ENCODE data around the gene GRIK2.

The GRIK2 gene

DNA sequence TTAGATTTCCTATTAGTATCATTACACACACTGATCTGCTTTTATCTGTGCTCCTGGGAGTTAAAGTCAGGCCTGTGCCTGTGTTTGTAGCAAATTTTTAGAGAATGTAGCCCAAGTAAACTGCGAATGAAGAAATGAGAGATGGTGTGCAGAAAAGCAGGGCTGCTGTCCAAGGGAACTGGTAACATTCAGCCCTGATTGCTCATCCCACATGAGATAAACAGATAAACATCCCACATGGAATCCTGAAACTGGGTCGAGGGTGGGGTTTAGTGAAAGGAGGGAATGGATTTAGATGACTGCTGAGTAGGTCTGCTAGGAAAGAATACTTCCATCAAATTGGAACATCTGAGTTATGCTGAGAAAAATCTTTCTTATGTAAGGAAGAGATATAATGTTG, 69.1 kb downstream of the GRIK2 start:
- DNase-seq, result no peak

DNA sequence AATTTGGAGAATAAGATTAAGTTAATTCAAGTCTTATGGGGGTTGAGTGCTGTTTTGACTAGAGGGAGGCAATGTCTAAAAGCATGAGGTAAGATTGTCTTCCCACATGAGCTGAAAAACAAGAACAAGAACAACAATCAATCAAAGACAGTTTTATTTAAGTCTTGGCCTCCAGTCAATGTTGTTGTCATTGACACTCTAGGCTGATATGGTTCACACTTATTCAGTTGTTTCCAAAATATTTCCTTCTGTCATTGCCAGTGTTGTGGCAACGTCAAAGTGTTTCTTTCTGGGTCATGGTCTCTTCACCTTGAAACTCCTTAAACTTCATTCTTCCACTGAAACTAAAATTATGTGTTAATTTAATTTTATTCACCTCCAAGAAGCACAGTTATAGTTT, 72.4 kb downstream of the GRIK2 start:
- no peak for DNase-seq

DNA sequence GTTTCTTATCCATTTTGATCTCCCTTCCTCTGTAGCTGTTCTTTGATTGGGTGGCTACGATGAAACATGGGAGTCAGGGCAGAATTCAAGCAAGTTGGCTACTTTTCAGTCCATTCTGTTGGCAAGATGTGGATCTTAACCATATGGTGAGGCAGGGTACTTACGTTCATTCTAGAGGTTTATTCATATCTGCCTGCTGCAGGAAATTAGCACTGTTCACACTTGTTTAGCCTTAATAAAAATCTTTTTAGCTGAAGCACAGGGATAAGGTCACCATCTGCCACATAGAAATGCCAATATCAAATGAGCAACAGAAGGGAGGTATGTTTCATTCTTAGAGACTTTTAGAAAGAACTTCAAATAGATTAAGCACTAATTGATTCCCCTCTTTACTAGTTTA, 83.9 kb downstream of the GRIK2 start:
- DNase-seq, result no peak

GRCh38 chr6:101478891-101479290, 85.4 kb downstream of the GRIK2 start:
- no peak for DNase-seq

DNA sequence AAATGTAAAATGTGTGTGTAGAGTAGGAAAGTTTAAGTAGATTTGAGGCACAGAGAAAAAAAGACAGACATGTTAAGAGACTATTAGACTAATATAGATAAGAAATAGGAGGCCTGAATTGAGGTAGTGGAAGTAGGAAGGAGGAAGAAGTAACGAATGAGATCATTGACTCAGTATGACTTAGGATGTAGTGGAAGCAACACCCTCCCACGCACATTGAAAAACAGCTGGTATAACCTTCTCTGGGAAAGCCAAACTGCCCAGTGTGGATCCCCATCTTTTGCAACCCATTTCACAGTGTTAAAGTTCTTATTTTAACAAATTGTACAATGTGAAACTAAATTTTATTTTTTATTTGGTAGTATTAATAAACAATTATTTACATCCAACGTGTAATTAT, 89.1 kb downstream of the GRIK2 start:
- DNase-seq, result no peak

DNA sequence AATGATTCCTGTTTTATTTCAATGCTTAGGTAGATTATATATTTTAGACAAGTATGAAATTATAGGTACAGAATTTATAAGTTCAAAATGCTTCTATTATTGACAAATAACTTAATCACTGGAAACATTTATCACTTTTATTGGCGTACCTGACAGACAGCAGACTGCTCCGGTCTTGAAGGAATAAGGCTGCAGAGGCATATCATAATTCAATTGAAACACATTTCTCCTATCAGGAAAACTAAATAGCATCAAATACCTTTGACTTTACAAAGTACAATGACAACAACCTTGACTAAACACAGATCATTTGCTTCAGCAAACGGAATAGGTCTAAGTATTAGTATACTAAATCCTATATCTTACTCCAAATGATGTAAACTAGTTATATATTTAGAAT, 91.3 kb downstream of the GRIK2 start:
- DNase-seq, result no peak

DNA sequence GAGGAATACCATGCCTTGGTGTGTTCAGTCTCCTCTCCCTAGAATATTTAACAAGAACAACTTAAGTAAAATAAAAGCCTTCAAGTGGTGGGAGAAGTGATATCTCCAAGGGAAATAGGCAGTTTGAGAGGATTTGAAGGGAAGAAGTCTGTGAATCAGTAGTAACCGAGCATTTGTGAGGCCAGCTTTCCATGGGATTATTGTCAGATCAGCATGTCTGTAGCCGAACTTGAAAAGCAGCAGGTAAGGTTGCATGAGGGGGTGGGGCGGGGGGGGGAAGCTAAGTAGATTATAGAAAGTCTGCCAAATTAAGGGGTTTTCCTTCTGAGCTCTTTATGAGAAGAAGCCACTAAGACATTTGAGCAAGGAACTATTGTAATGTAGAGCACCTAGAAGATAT, 92.6 kb downstream of the GRIK2 start:
- no peak for DNase-seq

DNA sequence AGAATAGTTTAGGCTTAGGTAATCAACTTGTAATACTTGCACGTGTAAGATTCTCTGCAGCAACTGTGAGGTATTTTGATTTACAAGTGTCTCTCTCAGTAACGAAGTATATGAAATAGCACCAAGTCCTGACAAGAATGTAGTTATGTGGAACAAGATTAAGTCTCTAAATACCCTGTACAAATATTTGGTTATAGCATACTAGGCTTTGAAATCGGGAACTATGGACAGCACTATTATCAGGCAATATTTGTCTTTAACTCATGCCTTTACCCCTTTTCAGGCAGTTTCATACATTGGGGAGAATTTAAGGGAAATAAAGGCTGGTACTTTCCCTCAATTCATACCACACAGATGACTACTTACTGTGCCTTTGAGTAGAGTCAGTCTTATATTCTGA, 93.2 kb downstream of the GRIK2 start:
- no peak for DNase-seq

DNA sequence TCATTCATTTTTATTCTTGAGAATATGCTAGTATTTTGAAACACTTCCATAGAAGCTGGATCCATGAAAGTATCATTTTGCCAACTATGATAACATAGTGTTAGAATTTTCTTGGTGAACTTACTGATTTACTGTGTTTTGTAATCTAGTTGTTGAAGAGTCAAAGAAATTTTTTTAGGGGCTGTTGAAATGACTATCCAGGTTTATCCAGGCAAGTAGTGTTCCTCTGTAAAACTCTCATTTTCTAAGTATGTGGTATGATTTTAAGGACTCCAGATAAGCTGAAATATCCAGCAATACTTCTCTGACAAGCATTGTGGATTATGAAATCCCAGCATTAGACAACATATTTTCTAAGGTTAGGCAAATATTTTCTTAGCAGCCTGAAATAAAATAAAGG, 95.9 kb downstream of the GRIK2 start:
- no peak for DNase-seq

DNA sequence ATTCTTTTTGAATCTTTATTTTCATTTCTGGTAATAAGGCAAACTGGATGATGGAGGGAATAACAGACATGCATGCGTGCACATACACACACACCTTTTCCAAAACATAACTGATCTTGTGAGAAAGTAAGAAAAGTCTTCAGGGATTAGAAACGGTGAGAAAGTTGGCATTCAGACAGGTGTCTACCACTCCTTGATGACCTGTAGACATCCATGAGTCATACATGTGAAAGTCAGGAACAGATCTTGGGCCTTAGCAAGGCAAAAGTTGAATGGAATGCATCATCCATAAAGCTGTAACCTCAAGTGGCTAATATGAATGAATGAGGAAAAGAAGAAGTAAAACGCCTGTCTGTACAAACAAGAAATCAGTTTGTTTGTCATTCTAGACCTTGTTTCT, 97.3 kb downstream of the GRIK2 start:
- no peak for DNase-seq

DNA sequence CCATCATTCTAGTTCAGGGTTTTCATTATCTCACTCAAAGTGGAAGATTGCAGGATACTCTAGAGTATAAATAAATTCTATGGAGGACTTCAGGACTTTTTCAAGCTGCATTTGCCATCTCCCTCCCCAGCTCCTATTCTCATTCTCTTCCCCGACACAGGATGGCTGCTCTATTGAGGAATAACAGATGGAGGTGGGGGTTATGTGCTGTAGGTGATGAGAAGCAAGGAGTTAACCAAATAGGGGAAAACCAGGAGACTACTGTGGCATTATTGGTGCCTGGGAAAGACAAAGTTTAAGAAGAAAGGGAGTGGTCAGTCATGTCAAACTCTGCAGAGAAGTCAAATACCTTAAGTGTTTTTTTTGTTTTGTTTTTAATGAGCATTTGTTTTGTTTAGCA, 109.3 kb downstream of the GRIK2 start:
- no peak for DNase-seq

- DNase-seq, result no peak
Measured at GRCh38 chr6:101509536-101509935, 116.0 kb downstream of the GRIK2 start.

- no peak for DNase-seq
Measured at GRCh38 chr6:101513181-101513580, 119.7 kb downstream of the GRIK2 start.

DNA sequence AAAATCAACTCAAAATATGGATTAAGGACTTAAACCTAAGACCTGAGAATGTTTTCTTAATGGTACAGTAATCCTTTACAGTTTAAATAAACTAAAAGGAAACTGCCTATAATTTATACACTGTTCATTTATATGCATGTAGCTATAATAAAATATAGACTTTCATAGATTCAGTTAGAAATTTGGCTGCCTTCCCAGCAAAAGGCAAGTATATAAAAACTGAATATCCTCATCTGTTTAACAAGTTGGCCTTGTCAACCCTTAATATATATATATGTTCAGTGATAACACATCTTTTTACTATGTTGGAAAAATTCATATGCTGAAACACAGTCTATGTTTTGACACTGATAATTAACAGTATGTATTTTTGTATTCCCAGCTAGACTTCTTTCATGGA, 123.1 kb downstream of the GRIK2 start:
- DNase-seq, result no peak

DNA sequence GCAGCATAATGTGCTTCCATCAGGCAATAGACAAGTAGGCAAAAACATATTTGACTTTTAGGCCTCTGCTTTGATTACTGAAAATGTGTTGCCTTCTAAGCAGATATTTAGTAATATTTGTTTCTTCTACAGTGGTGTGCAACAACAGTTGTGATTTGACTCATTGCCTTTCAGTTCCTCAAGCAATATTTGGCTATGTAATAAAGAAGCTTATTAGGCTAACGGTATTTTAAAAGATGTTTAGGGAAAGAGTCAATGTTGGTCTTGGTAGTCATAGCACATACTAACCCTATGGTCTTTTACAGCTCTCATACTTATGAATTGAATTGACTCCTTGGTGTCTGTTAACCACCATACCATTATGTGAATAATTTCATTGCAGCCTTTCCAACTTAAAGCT, 124.1 kb downstream of the GRIK2 start:
- DNase-seq, result no peak

GRCh38 chr6:101522254-101522653, 128.7 kb downstream of the GRIK2 start:
- DNase-seq, result no peak

DNA sequence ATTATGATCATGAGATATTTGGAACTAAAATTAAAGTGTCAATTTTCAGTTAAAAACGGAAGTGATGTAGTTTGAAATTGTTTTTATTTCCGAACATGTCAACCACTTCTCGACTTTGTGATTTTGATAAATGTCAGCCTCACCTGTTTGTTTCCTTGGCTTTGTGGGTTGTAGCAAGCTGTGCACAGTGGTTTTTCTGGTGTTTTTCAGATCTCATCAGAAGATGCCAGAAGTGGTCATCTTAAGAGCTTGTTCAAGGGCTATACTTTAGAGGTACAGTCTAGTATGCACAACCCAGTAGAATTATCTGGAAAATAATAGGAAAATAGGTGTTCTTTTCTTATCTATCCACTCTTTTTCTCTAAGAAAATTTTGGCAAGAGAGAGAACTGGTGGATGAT, 134.0 kb downstream of the GRIK2 start:
- DNase-seq, result no peak

DNA sequence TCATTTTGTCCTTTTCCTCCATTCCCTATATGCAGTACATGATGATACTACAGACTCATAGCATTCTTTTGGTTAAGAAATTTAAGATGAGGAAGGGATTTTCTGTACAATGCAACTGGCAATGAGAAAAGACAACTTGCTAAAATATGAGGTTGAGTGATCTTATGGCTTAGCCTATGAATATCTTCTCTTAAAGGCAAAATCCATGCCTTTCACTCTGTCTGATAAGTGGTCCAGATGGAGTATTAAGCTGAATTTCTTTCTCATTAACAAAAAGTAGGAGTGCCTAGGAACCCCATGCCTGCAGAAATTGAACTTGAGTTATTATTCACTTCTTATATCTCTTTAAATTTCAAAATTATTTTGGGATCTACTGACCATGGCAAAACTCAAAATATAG, 135.3 kb downstream of the GRIK2 start:
- no peak for DNase-seq

DNA sequence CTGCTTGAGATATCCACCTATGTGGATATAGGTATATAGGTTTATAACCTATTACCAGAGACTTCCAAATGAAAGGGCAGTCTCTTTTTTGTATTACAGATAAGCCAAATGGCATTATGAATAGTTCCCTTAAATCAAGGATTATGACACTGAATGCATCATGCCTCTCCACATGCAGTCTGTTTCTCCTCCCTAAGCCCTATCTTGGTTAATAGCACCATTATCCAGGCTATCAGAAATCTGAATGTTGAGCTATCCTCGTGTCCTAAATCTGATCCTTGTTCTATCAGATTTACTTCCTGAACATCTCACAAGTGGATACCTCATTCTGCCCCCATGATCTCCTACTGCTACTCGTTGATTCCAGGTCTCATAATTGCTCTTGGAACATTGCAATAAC, 138.0 kb downstream of the GRIK2 start:
- no peak for DNase-seq

GRCh38 chr6:101534386-101534785, 140.9 kb downstream of the GRIK2 start:
- DNase-seq, result no peak

DNA sequence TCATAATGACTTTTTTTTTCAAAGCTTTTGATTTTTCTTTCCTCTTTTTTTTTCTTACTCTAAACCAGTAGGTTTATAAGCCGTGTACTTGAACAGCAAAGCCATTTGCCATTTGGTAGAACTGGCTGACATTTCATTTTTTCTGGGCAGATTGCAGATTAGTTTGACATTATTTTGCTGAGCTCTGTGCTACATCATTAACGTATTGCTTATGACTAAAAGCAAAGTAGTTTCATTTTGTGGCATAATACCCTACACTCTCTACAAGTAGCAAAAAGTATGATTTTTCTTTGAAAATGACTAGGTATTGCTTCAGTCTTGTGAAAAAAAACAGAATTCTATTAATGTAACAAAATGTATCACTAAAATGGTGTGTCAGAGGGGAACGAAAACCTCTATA, 141.3 kb downstream of the GRIK2 start:
- DNase-seq, result no peak

DNA sequence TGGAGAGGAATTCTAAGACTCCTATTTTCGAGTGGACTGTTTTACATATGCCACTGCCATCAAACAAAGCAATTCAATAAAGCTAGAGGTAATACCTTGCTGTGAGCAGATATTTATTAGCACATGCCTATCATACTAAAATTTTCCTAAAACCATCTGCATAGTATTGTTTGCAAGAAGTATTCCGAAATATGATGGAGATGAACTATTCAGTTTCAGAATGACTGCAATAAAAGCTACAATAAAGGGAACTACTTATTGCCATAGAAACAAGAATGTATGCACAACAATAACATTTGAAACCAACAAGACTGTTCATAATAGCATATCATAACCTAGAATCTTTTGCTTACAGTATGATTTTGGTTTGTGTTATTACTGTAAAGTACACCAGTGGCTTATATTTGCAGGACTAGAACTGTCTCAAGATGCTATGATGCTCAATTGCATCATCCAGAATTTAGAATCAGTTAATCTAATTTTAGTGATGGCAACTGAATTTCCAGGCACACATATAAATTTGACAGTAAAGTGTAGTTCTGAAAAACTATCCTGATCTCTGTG, 144.3 kb downstream of the GRIK2 start:
- no peak for DNase-seq

DNA sequence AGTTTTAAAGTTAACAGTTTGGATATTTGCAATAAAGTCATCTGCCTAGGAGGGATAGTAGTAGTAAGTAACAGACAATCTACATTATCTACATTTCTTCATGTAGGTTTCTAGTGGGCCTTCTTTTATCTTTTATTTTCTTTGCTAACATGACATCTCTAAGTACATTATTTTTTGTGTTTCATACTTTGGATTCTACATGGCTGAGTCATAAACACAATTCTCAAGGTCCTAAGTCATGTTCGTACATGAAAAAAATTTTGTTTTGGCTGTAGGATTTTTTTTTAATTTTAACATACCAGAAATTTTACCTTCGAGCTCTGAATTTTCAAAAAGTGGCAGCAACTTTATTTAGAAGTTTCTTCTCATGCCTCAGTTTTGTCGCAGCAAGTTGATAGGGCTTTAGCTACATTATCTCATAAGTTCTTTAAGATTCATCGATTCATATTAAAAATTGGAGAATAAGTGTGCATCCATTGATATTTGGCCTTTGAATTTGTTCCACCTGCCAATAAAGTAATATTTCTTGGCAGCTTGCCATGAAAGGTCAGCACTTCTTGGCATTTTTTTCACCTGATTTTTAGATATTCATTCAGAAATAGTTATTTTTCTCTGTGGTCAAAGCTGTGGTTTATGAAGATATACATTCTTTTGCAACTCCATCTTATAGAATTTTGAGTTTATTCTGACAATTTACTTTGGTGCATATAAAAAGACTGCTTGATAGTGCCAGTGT, 146.2 kb downstream of the GRIK2 start:
- no peak for DNase-seq

DNA sequence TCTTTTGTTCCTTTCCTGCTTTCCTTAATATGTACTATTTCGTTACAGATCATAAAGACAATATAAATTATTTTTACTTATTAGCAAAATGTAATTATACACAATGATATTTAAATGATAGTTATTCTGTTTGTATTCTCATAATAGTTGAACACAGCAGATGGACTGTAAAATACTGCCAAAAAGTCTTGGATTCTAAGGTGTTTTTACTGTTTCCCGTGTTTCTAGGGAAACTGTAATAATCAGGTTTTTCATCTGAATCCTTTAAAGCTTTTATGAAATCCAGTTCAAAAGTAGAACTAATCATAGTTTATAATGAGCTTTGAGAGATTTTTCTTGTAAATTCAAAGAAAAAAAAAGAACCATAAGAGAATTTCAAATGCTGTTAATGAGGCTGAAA, 148.4 kb downstream of the GRIK2 start:
- no peak for DNase-seq

DNA sequence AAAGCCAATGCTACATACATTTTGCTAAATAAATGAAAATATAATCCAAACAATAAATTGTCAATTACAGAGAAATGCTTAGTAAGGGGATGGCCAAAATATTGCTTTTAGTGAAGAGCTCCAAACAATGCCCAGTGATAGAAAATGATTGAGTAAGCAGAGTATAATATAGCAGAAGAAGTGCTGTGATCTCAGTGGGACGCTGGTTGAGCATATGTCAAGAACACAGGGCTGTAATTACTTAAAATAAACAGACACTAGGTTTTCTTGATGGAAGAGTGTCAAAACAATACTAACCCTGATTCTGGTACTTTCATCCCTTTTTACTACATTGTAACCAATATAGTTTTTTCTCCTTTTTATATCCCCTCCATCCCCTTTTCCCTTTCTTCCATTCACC, 150.3 kb downstream of the GRIK2 start:
- DNase-seq, result peak; percentile 30
